Measurements from ENCODE around the gene C5orf63. TPM values are rescaled to one million over a fixed set of nuclear protein-coding genes. Genes with fewer than 3 reads are reported as not detected.

Gene C5orf63
- total RNA-seq (4.0 and 5.3 TPM in 2 replicates), polyA plus RNA-seq (1.3 and 1.4 TPM in 2 replicates), polyA minus RNA-seq (2.5 and 3.2 TPM in 2 replicates), Bru-seq, nascent RNA (percentile 47 among the genes with signal in this experiment), BruChase-seq, experiment 1, labeled RNA remaining after a 6-hour chase (percentile 39 among the genes with signal in this experiment), BruChase-seq, experiment 2, labeled RNA remaining after a 2-hour chase (percentile 40 among the genes with signal in this experiment)
- polyA plus RNA-seq (2011; cell fraction: cytosol; rRNA removed): 2.6 and 2.7 TPM in 2 replicates
- 5.6 and 7.2 TPM in 2 replicates for polyA plus RNA-seq (2011; cell fraction: nucleus; rRNA removed)
- polyA plus RNA-seq (2012): 1.1 and 2.6 TPM in 2 replicates
- not detected for polyA minus RNA-seq (2011; cell fraction: cytosol; rRNA and poly(A)+ RNA removed)
- 3.4 and 8.2 TPM in 2 replicates for polyA minus RNA-seq (2011; cell fraction: nucleus; rRNA and poly(A)+ RNA removed)
- long read RNA-seq, full-length matches to known transcripts: 10 of 16 reads
- long read RNA-seq, partial matches to known transcripts: 6 of 16 reads
- long read RNA-seq, other reads (novel, unspliced or antisense): 0 of 16 reads

- Histone ChIP-seq H4K20me1 (replicated peaks; ENCODE audit: control insufficient read depth, extremely low read depth, insufficient read depth, low read length) (no peaks in the 10 kb centered on the region), H3K9ac (replicated peaks; ENCODE audit: extremely low read depth, insufficient read depth, low read length) (peak within 1 kb of the TSS; percentile 71), H3K36me3 (ENCODE audit: control insufficient read depth in 2 of 2, extremely low read depth in 1 of 2, insufficient read depth in 2 of 2, low read length in 2 of 2) (no peaks in the 10 kb centered on the region), H3K4me1 (ENCODE audit: control insufficient read depth, extremely low read depth, insufficient read depth, low read length) (peaks cover 61% of the 10 kb centered on the region), H3K79me2 (ENCODE audit: control insufficient read depth, insufficient read depth, low read length) (no peaks in the 10 kb centered on the region), H3K4me3 (replicated peaks in 1 of 3; ENCODE audit: insufficient read depth in 1 of 3, low read depth in 1 of 3, low read length in 3 of 3) (peak within 1 kb of the TSS; percentile 32 to 69 (median 56)), H3K9me3 (replicated peaks; ENCODE audit: control insufficient read depth, insufficient read depth, low read length) (no peaks in the 10 kb centered on the region), H3K27me3 (ENCODE audit: control insufficient read depth in 2 of 2, insufficient read depth in 2 of 2, low read length in 2 of 2) (no peaks in the 10 kb centered on the region), H3K9me1 (replicated peaks; ENCODE audit: control insufficient read depth, extremely low read depth, insufficient read depth, low read length) (no peaks in the 10 kb centered on the region), H3K4me2 (ENCODE audit: insufficient read depth, low read length) (peak within 1 kb of the TSS; percentile 90), H3K27ac (ENCODE audit: insufficient read depth, low read depth, low read length) (peak within 1 kb of the TSS; percentile 72), H2AFZ (ENCODE audit: low read depth, low read length) (peak within 1 kb of the TSS; percentile 72)
- TSS peak; percentile 65 for BruUV-seq (replicated peaks)
- peak; percentile 45 for DNase-seq (ENCODE audit: low read depth, low spot score)
- dilution Hi-C loops (cut with MboI; ENCODE audit: extremely low pct_ligation_motif_present, low sequenced_read_pairs): no loop called here
- intact Hi-C loops (cut with micrococcal nuclease): loop anchor here (5.0 kb wide), 1 partner anchor 134 kb away; no protein-coding TSS in a partner anchor
- no peak for TF ChIP-seq JUN (IDR thresholded peaks at IDR 0.05; ENCODE audit: borderline replicate concordance, insufficient read depth, insufficient read length, low read depth)
- TF ChIP-seq POLR2A (IDR thresholded peaks at IDR 0.05; ENCODE audit: low read depth, low read length): peak; percentile 41
- TF ChIP-seq POLR2AphosphoS5 (IDR thresholded peaks at IDR 0.05; ENCODE audit: insufficient read depth, low read depth, low read length): no peak
- ChIA-PET CTCF (interaction anchor here (0.6 to 1.0 kb wide), 3 partner anchors 42 to 276 kb away, joined by 3 read pairs; partner anchors contain the start of gene MARCHF3), POLR2A (no interaction called here)
- FAIRE-seq: no peak
Measured at GRCh38 chr5:127072861-127073846, at the start of gene C5orf63. Gene C5orf63 (minus strand): TSS chr5:127073502. CDS start chr5:127058995, 14,507 bp downstream.
